Skeletal muscle satellite cell (primary cell): ENCODE data around the gene USP50.
"Not testable (repeated sequence)": the region's sequence is repeated elsewhere in the genome, so short reads cannot be mapped to it uniquely, and the experiment has no call there.

Experiments used
- H3K27me3 ChIP-seq: 2 replicates; pipeline ENCODE4 v1.7.0; 2013; ENCODE audit warnings: low read length; ENCODE audit not compliant: control insufficient read depth, insufficient read depth
- H3K36me3 ChIP-seq: 2 replicates; pipeline ENCODE4 v1.7.0; 2013; ENCODE audit warnings: mild to moderate bottlenecking, control low read depth, low read length; ENCODE audit not compliant: insufficient read depth
- H3K4me1 ChIP-seq: 2 replicates; pipeline ENCODE4 v1.7.0; 2013; ENCODE audit warnings: low read length; ENCODE audit not compliant: control insufficient read depth, insufficient read depth
- H3K4me2 ChIP-seq: 2 replicates; pipeline ENCODE4 v1.7.0; 2013; ENCODE audit warnings: mild to moderate bottlenecking, low read length
- H3K4me3 ChIP-seq: 2 replicates; pipeline ENCODE4 v1.7.0; 2013; ENCODE audit warnings: low read length
- H3K9ac ChIP-seq: 2 replicates; pipeline ENCODE4 v1.7.0; 2013; ENCODE audit warnings: mild to moderate bottlenecking, low read depth, low read length, moderate library complexity
- H3K9me3 ChIP-seq: replicated peaks from 2 replicates; pipeline ENCODE4 v1.7.0; 2013; ENCODE audit warnings: mild to moderate bottlenecking, control low read depth, low read length

Gene USP50

GRCh38 chr15:50503144-50503543, 43.3 kb downstream of the USP50 start:
- Histone ChIP-seq H3K4me2 (no peak overlapping the region), H3K9me3 (no peaks in the 10 kb centered on the region), H3K36me3 (peaks cover 25% of the 10 kb centered on the region), H3K4me1 (no peaks in the 10 kb centered on the region), H3K4me3 (no peak overlapping the region), H3K27me3 (no peaks in the 10 kb centered on the region), H3K9ac (no peak overlapping the region)

- H3K4me3 ChIP-seq = no peak overlapping the region
- no peak overlapping the region for H3K4me2 ChIP-seq
- H3K36me3 ChIP-seq = peaks cover 32% of the 10 kb centered on the region
- H3K27me3 ChIP-seq = no peaks in the 10 kb centered on the region
- no peak overlapping the region for H3K9ac ChIP-seq
- H3K4me1 ChIP-seq = no peaks in the 10 kb centered on the region
- no peaks in the 10 kb centered on the region for H3K9me3 ChIP-seq
These were observed 44.7 kb downstream of the USP50 start for GRCh38 chr15:50501815-50502214.

- no peaks in the 10 kb centered on the region for H3K9me3 ChIP-seq
- no peak overlapping the region for H3K4me3 ChIP-seq
- H3K36me3 ChIP-seq = peaks cover 43% of the 10 kb centered on the region
- H3K4me1 ChIP-seq = no peaks in the 10 kb centered on the region
- H3K27me3 ChIP-seq = no peaks in the 10 kb centered on the region
- no peak overlapping the region for H3K9ac ChIP-seq
- H3K4me2 ChIP-seq = no peak overlapping the region
These were observed 46.1 kb downstream of the USP50 start for GRCh38 chr15:50500352-50500751.

- peaks cover 71% of the 10 kb centered on the region for H3K36me3 ChIP-seq
These were observed 49.8 kb downstream of the USP50 start for GRCh38 chr15:50496692-50497091.

GRCh38 chr15:50494547-50494946, 51.9 kb downstream of the USP50 start:
- not testable (repeated sequence) for H3K4me1 ChIP-seq, H3K4me3 ChIP-seq, H3K9ac ChIP-seq, H3K9me3 ChIP-seq, H3K4me2 ChIP-seq, H3K27me3 ChIP-seq
- peaks cover 79% of the 10 kb centered on the region for H3K36me3 ChIP-seq

More at GRCh38 chr15:50496692-50497091, 49.8 kb downstream of the USP50 start:
- no peaks in the 10 kb centered on the region for H3K4me1 ChIP-seq
- no peak overlapping the region for H3K4me2 ChIP-seq
- no peak overlapping the region for H3K9ac ChIP-seq
- no peaks in the 10 kb centered on the region for H3K27me3 ChIP-seq
- no peaks in the 10 kb centered on the region for H3K9me3 ChIP-seq
- no peak overlapping the region for H3K4me3 ChIP-seq

GRCh38 chr15:50493625-50494024, 52.8 kb downstream of the USP50 start:
- H3K27me3 ChIP-seq = no peaks in the 10 kb centered on the region
- H3K4me3 ChIP-seq = no peak overlapping the region
- no peaks in the 10 kb centered on the region for H3K9me3 ChIP-seq
- H3K4me2 ChIP-seq = no peak overlapping the region
- peaks cover 71% of the 10 kb centered on the region for H3K36me3 ChIP-seq
- no peaks in the 10 kb centered on the region for H3K4me1 ChIP-seq
- H3K9ac ChIP-seq = no peak overlapping the region

GRCh38 chr15:50487287-50487686, 59.2 kb downstream of the USP50 start:
- no peaks in the 10 kb centered on the region for H3K27me3 ChIP-seq
- no peaks in the 10 kb centered on the region for H3K4me1 ChIP-seq
- peaks cover 56% of the 10 kb centered on the region for H3K36me3 ChIP-seq
- H3K9ac ChIP-seq = no peak overlapping the region
- no peak overlapping the region for H3K4me3 ChIP-seq
- H3K9me3 ChIP-seq = no peaks in the 10 kb centered on the region
- H3K4me2 ChIP-seq = no peak overlapping the region

- no peak overlapping the region for H3K9ac ChIP-seq
- no peaks in the 10 kb centered on the region for H3K27me3 ChIP-seq
- no peaks in the 10 kb centered on the region for H3K4me1 ChIP-seq
- H3K9me3 ChIP-seq = no peaks in the 10 kb centered on the region
- no peak overlapping the region for H3K4me2 ChIP-seq
- peaks cover 58% of the 10 kb centered on the region for H3K36me3 ChIP-seq
- no peak overlapping the region for H3K4me3 ChIP-seq
These were observed 61.1 kb downstream of the USP50 start for GRCh38 chr15:50485389-50485788.

- H3K4me2 ChIP-seq = no peak overlapping the region
- H3K4me3 ChIP-seq = no peak overlapping the region
- H3K36me3 ChIP-seq = peaks cover 55% of the 10 kb centered on the region
- no peaks in the 10 kb centered on the region for H3K4me1 ChIP-seq
- no peaks in the 10 kb centered on the region for H3K27me3 ChIP-seq
- no peak overlapping the region for H3K9ac ChIP-seq
- H3K9me3 ChIP-seq = no peaks in the 10 kb centered on the region
These were observed 61.7 kb downstream of the USP50 start for GRCh38 chr15:50484781-50485180.

- Histone ChIP-seq H3K4me1 (no peaks in the 10 kb centered on the region), H3K36me3 (peaks cover 39% of the 10 kb centered on the region), H3K9ac (no peak overlapping the region), H3K9me3 (no peaks in the 10 kb centered on the region), H3K4me2 (no peak overlapping the region), H3K27me3 (no peaks in the 10 kb centered on the region), H3K4me3 (no peak overlapping the region)
These were observed 70.3 kb downstream of the USP50 start for GRCh38 chr15:50476143-50476542.

GRCh38 chr15:50471072-50471471, 75.4 kb downstream of the USP50 start:
- Histone ChIP-seq H3K27me3 (no peaks in the 10 kb centered on the region), H3K4me2 (no peak overlapping the region), H3K9ac (no peak overlapping the region), H3K4me3 (no peak overlapping the region), H3K36me3 (peaks cover 38% of the 10 kb centered on the region), H3K4me1 (no peaks in the 10 kb centered on the region), H3K9me3 (no peaks in the 10 kb centered on the region)

- H3K9ac ChIP-seq = no peak overlapping the region
- H3K9me3 ChIP-seq = no peaks in the 10 kb centered on the region
- H3K27me3 ChIP-seq = no peaks in the 10 kb centered on the region
- peaks cover 24% of the 10 kb centered on the region for H3K36me3 ChIP-seq
- no peak overlapping the region for H3K4me2 ChIP-seq
- H3K4me1 ChIP-seq = peaks cover 7% of the 10 kb centered on the region
- H3K4me3 ChIP-seq = no peak overlapping the region
These were observed 82.8 kb downstream of the USP50 start for GRCh38 chr15:50463423-50464358.
